IPS DF 4.7 (cell line): ENCODE data around the gene FOXJ2.
"Not testable (repeated sequence)": the region's sequence is repeated elsewhere in the genome, so short reads cannot be mapped to it uniquely, and the experiment has no call there.

Experiments used
- DNase-seq: peaks from one replicate; pipeline ENCODE4 v3.0.0-alpha.2; 2013; ENCODE audit warnings: low spot score; ENCODE audit errors: extremely low read depth

Gene FOXJ2

GRCh38 chr12:8028267-8028666 is 4.2 kb upstream of the FOXJ2 start:
- no peak for DNase-seq

- no peak for DNase-seq
Observed at GRCh38 chr12:8030189-8030588, 2.3 kb upstream of the FOXJ2 start.

DNA sequence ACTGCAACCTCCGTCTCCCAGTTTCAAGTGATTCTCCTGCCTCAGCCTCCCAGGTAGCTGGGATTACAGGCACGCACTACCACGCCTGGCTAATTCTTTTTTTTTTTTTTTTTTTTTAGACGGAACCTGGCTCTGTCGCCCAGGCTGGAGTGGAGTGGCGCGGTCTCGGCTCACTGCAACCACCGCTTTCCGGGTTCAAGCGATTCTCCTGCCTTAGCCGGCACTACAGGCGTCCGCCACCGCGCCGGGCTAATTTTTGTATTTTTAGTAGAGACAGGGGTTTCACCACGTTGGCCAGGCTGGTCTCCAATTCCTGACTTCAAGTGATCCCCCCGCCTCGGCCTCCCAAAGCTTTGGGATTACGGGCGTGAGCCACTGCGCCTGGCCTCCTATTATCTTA is 1.5 kb upstream of the FOXJ2 start:
- not testable (repeated sequence) for DNase-seq

DNA sequence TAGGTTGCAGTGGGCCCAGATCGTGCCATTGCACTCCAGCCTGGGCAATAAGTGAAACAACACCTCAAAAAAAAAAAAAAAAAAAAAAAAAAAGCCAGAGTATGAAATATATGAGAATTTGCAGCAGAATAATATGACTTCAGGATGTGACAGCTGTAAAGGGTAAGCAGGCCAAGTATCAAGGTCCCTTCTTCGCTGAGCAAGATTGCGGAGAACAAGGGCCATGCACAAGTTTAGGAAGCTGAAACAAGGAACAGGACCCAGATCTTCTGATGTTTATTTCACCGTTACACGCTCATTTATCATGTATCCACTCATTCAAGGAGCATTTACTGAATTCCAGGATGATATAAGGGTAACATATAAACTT is 659 bp upstream of the FOXJ2 start:
- DNase-seq: no peak

DNA sequence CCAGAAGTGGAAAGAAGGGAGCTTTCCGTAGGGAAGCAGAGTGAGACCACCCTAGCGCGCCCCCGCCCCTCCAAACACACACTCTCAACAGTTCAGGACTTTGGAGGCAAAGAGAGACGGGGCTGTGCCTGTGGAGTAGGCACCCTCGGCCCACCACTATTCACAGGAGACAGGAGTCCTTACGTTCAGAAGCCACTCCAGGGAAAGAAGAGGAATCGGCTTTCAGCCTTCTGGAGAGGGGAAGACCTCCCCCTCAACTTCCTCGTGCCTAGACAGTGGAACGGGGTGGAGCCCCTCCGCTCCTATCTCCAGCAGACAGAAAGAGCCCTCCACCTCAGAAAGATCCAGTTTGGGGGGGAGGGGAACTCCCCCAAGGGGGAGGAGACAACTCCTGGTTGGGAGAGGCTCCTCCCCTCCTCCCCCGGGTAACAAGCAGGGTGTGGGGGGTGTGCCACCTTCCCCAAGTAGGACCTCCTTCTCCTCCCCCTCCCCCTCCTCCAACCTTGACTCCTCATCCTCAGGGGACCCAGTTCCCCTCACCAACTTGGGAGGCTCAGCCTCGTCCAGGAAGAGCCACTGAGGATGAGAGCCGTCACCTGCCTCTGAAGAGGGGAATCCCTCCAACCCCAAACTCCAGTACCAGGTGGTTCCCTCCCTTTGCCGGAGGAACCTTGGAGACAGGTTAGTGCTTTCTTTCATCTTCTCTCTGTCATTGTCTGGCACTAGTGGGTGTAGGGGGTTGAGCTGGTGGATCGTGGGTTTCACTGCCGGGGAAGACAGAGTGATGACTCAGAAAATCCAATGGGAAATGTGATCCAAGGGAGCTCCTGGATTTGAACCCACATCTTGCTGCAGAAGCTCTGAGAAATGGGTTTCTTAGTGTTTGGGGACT is 883 bp downstream of the FOXJ2 start:
- DNase-seq: no peak

DNA sequence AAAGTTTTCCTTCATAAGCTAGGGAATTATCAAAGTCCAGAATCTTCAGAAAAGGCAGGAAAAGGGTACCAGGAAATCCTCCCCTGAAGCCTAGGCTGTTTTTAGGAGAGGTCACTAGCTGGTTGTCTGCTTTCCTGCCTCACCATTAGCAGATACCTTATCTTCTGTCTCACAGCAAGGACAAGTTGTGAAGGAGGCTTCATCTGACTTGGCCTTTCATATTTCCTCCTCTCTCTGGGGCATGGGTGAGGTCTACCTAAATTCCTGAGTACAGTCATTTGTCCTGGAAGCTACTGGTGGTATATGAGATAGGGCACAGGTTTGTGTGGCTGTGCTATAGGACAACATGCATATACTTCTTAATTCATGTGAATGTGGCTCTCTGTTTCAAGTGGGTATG is 2.3 kb downstream of the FOXJ2 start:
- DNase-seq: no peak

GRCh38 chr12:8035440-8036010 is 3.0 kb downstream of the FOXJ2 start:
- no peak for DNase-seq

- no peak for DNase-seq
Observed at GRCh38 chr12:8036346-8036745, 3.8 kb downstream of the FOXJ2 start.

GRCh38 chr12:8037046-8037663 is 4.6 kb downstream of the FOXJ2 start:
- no peak for DNase-seq

GRCh38 chr12:8037947-8038346 is 5.4 kb downstream of the FOXJ2 start:
- DNase-seq: no peak

GRCh38 chr12:8038659-8039114 is 6.2 kb downstream of the FOXJ2 start:
- no peak for DNase-seq

- no peak for DNase-seq
Observed at GRCh38 chr12:8040791-8041190, 8.3 kb downstream of the FOXJ2 start.

DNA sequence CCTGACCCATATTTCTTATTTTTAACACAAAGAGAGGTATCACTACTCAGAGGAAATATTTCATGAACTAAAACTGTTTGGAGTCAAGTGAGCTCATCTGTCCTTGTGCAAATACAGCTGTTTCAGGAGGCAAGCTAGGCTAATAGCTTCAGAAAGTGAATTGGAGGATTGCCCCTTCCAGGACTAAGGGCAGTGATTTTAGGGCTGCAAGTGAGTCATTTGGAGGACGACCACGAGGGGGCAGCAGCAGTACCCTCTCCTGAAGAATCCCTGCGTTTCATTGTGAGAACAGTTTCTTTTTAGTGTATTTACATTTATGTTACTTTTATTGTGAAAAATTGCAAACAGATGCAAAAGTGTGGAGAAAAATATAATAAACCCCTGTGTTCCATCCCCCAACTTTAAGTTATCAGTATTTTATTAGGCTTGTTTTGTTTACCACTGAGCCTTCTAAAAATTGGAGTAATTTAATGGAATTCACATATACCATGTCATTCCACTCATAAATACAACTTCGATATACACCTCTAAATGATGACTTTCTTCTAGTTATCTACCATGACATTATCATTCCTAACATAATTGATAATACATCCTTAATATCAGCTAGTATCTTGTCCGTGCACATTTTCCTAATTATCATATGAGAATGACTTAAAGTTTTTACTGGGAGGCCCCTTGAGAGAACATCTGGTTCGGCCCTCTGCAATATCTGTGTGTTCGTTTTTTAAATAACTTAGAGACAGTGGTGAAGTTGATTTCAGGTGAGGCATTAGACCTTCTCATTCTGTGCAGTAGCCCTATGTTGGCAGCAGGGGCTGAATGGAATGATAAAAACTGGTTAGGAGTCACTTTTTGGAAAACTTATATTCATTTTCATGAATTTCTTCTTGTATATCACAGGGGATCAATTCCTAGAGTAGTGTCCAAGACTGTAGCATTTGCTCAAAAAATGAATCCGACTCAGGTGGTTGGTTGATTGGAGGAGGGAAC is 13.7 kb downstream of the FOXJ2 start:
- DNase-seq: peak; percentile 51

DNA sequence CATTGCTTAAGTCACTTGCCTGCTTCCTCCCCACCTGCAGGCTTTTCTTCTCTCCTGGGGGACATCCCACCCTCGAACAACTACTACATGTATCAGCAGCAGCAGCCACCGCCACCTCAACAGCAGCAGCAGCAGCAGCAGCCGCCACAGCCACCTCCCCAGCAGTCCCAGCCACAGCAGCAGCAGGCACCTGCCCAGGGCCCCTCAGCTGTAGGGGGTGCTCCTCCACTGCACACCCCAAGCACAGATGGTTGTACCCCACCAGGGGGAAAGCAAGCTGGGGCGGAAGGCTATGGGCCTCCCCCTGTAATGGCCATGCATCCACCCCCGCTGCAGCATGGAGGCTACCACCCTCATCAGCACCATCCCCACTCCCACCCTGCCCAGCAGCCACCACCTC is 15.3 kb downstream of the FOXJ2 start:
- no peak for DNase-seq

DNA sequence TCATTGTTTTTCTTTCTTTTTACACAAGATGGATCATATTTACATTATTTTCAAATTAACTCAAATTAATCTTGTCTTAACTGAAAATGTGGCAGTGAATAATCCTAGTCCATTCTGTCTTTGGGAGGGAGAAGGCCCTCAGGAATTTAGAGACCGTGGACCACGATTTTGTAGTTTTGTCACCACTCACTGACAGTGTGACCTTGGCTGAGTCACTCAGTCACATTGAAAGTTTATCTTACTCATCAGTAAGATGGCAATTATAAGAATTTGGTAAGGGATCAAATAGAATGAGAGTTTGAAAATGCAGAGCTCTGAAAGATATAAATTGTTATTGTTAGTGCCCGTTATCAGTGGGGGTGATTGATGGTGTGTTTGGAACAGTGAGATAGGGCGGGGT is 16.4 kb downstream of the FOXJ2 start:
- DNase-seq: no peak

GRCh38 chr12:8050600-8051250 is 18.2 kb downstream of the FOXJ2 start:
- no peak for DNase-seq

- no peak for DNase-seq
Observed at GRCh38 chr12:8052679-8053078, 20.2 kb downstream of the FOXJ2 start.

DNA sequence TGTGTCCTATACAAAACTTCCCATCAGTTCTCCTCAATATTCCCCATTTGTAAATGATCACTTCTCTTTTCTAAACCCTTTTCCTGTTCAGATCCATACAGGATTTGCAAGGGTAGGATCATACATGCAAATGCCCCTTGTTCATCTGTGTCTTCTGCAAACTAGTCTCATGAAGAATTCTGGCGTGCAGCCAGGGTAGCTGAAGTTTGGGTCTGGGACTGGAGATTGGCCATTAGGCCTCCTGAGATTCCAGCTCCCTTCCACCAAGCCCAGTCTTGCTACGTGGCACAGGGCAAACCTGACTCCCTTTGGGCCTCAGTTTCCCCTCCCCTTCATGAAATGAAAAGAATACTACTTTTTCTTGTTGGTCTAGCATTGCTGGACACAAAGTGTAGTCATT is 22.3 kb downstream of the FOXJ2 start:
- no peak for DNase-seq

GRCh38 chr12:8057306-8057705 is 24.8 kb downstream of the FOXJ2 start:
- DNase-seq: no peak

DNA sequence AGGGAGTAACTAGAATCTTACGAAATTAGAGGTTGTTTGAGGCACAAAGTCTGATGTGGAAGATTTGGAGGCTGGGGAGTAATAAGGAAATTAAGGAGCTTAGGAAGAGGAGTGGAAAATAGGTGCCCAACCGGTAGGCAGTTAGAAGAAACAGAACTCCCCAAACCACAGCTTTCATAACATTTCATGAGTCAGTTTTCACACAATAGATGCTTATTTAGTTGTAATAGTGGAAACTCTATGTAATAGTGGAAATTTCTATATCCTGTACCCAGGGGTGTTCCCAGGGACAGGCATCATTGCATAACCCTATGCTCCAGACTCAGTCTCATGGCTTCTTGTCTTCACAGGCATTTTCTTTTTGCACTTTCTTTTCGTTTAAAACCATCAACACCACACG is 25.3 kb downstream of the FOXJ2 start:
- no peak for DNase-seq

DNA sequence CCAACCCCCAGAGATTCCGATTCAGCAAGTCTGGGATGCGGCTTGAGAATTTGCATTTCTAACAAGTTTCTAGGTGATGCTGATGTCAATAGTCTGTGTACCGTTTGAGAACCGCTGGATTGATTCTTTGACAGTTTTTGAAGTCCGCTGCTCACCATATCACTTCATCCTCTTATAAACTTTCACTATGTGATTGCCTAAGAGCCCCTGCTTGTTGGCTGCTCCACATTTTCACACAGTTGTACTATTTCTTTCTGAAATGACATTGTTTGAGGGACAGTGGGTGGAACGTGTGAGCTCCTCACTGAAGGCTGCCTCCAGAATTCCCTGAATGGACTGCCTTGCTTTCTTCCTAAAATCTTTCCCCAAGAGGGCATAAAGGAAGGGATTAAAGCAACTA is 26.0 kb downstream of the FOXJ2 start:
- no peak for DNase-seq
